HG03064 (cell line): Measurements from ENCODE around the gene FSTL4.

ENCODE experiments used
- ATAC-seq: cut with Tn5 transposase; IDR thresholded peaks from one replicate; pipeline ENCODE4 v1.9.1; 2021; ENCODE audit warnings: low read depth; ENCODE audit not compliant: unreplicated experiment

FSTL4 gene

GRCh38 chr5:133254803-133255202 lies 357.5 kb downstream of the FSTL4 start:
- no peak for ATAC-seq

DNA sequence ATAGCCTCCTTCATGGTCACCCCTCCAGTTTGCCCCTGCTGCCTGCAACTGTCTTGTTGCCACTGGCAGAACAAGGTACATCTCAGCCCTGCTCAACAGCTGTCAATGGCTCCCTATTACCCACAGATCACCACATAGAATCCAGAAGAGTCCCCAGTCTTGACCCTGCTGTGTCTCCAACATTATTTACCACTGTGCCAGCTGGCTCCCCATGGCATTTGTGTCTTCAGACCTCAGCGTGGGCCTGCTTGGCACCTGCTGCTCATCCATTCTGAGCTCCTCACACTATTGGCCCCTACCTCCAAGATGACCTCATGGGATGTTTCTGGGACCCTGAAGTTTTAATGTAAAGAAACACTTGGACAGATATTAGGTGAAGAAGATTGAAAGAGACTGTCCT lies 358.7 kb downstream of the FSTL4 start:
- ATAC-seq: no peak

GRCh38 chr5:133253070-133253469 lies 359.3 kb downstream of the FSTL4 start:
- ATAC-seq: no peak

DNA sequence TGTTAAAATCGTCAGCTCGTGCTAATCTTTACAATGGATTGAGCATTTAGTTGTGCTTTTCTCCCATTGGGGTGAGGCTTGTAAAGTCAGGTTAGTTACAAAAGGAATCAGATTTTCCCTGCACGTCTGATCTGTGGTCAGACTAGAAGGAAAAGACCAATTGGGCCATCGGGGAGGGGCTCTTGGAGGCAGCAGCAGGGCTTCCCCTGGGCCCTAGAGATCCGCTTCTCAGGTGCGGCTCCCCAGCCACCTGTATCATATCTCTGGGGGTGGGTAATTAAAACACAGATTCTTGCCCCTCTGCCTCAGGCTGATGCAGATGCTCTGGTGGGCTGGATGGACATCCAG lies 360.2 kb downstream of the FSTL4 start:
- ATAC-seq: no peak

- ATAC-seq: no peak
Measured at GRCh38 chr5:133251296-133252132, 360.8 kb downstream of the FSTL4 start.

DNA sequence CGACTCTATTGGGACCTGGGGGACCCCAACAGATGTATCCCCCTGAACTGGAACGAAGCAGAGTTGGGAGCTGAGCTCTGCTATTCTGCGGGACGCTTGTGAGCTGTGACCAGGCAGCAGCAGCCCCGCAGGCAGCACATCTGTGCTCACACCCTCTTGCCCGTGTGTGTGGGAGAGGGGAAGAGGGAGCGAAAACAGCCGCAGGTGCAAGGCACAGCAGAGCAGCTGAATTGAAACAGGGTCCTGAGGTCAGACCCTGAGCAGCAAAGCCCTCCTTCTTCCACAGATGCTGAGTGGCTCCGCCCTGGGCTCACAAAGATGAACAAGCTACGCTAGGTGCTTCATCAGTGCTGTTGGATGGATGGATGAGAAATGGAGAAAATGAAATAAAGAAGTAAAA lies 361.8 kb downstream of the FSTL4 start:
- no peak for ATAC-seq

GRCh38 chr5:133249593-133249992 lies 362.7 kb downstream of the FSTL4 start:
- ATAC-seq: no peak

DNA sequence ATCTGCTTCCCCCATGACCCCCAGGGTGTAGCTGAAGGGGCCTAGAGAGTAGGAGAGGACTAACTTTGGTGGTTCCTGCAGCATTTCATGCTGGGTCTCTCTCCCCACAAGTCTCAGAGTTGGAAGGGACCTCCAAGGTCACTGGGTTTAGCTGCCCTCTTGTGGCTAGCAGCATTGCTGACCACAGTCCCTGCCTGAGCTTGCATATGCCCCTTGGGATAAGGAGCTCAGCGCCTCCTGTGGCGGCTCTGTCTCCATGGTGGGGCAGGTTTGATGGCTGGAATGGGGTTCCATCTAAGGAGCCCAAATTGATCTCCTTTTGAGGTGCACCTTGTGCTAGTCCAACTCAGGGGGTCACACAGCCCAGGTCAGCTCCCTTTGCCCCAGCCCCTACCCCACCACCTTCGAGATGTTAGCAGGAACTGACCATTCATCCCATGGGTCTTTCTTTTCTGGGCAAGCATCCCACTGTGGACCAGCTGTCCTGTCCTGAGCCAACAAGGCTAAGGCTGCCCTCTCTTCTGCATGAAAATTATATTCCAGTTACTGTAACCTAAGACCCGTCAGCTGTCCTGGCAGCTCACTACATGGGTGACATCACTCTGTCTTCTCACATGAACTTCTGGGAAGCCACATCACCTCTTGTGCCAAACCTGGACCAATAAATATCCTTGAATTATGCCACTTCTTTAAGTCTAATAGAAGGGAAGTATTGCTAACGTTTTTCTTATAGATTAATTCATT lies 364.3 kb downstream of the FSTL4 start:
- no peak for ATAC-seq

- ATAC-seq: no peak
Measured at GRCh38 chr5:133247151-133247709, 365.1 kb downstream of the FSTL4 start.

GRCh38 chr5:133246376-133247150 lies 365.8 kb downstream of the FSTL4 start:
- ATAC-seq: no peak

DNA sequence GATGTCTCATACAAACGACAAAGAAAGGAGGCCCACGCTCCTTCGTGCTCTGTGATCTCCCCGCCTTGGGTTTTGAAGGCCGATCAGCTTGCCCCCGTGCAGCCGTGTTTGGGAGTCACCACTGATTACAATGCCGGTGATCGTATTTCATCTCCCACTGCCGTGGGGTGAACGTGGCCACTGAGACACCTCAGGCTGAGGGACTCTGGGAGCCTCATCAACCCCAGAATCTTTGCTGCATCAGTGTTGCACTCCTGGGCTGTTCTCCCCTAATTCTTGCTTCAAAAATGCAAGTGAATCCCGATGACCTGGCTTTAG lies 366.3 kb downstream of the FSTL4 start:
- ATAC-seq: no peak

DNA sequence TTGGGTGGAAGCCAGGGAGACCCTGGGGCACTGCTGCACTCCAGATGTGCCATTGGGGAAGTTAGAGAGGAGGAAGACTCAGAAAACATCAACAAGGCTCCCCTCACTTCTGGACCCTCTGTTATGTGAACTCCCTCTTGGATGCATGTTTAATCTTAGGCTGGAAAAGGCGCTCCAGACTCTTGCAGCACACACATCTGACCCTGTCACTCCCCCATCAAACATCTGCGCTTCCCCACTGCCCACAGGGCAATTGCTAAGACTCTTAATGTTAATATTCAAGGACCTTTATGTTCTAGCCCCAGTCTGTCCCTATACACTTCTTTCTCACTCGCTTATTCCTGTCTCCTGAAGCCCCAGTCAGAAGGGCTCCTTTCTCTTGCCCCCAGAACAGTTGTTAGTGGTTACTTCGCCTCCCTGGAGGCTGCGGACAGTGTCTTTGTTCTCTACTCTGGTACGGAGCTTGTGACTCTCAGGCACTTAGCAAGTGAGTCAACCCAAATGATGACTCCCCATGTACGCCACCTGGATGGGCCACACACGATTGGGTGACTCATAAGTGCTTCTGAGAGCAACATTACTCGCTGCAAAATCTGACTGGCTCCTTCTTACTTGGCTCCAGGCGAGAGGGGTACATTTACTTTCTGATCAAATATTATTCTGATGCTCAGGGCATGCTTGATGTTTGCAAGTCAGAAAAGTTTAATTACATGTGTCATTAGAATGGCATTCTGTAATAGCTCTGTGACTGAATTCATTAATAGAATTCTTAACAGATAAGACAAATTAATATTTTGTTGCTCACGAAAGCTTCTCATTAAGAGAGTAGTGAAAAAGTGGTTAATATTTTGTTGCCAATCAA lies 366.9 kb downstream of the FSTL4 start:
- ATAC-seq: no peak

GRCh38 chr5:133244242-133244641 lies 368.1 kb downstream of the FSTL4 start:
- peak; percentile 63 for ATAC-seq

DNA sequence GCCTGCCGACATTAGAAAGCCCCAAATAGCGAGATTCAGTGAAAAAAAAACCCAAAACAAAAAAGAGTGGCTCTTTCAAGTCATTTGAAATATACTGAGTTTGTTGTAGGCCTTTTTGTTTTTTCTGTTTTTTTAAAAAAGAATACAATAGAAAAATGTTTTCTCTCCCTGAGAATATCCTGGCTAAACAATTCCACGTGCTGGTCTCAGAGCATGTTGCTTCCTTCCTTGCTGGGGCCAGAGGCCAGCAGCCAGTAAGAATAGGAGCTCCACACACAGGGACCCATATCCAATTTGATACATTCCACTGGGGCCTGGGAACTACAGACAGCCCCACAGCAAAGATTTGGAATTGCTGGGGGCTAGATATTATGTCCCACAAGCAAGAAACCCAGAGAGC lies 369.1 kb downstream of the FSTL4 start:
- ATAC-seq: no peak

GRCh38 chr5:133242221-133242835 lies 370.0 kb downstream of the FSTL4 start:
- no peak for ATAC-seq

- ATAC-seq: no peak
Measured at GRCh38 chr5:133241179-133242092, 370.9 kb downstream of the FSTL4 start.

GRCh38 chr5:133240425-133241091 lies 371.8 kb downstream of the FSTL4 start:
- no peak for ATAC-seq
